ENCODE data around the gene GGCX.

Gene GGCX

GRCh38 chr2:85541753-85542457 is 19.4 kb downstream of the GGCX start:
- no peak for DNase-seq (ENCODE audit: low read depth)

- no peak for DNase-seq (ENCODE audit: low read depth)
These were observed 20.0 kb downstream of the GGCX start for GRCh38 chr2:85541262-85541661.

DNA sequence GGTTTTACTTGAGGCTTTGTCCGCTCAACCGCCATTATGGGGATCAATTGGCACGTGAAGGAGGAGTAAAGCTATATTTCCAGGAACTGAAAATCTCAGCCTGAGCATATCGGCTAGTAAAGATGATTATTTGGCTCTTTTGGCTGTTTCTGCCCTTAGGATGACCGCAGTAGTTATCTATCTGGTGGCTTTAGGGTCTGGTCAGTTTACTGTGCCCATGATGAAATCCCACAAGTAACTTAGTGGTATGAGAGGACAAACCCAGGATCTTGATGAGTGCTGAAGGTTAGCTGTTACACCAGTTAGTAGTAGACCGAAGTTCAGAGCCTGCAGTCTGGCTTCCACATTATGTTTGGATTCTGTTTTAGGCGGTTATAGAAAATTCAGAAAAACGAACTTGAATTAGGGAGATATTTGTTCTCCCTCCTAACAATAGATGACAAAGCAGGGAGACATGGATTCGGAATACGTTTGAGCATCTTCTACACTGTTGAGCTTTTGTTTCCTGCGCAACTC is 21.1 kb downstream of the GGCX start:
- DNase-seq (ENCODE audit: low read depth): peak; percentile 39

GRCh38 chr2:85539361-85540132 is 21.7 kb downstream of the GGCX start:
- peak; percentile 80 for DNase-seq (ENCODE audit: low read depth)

- DNase-seq (ENCODE audit: low read depth): peak; percentile 90
These were observed 22.6 kb downstream of the GGCX start, which contains the start of gene MAT2A for GRCh38 chr2:85538507-85539360. Gene MAT2A, plus strand, starts transcription at chr2:85539168. Its CDS starts 120 bp downstream, at chr2:85539288.

DNA sequence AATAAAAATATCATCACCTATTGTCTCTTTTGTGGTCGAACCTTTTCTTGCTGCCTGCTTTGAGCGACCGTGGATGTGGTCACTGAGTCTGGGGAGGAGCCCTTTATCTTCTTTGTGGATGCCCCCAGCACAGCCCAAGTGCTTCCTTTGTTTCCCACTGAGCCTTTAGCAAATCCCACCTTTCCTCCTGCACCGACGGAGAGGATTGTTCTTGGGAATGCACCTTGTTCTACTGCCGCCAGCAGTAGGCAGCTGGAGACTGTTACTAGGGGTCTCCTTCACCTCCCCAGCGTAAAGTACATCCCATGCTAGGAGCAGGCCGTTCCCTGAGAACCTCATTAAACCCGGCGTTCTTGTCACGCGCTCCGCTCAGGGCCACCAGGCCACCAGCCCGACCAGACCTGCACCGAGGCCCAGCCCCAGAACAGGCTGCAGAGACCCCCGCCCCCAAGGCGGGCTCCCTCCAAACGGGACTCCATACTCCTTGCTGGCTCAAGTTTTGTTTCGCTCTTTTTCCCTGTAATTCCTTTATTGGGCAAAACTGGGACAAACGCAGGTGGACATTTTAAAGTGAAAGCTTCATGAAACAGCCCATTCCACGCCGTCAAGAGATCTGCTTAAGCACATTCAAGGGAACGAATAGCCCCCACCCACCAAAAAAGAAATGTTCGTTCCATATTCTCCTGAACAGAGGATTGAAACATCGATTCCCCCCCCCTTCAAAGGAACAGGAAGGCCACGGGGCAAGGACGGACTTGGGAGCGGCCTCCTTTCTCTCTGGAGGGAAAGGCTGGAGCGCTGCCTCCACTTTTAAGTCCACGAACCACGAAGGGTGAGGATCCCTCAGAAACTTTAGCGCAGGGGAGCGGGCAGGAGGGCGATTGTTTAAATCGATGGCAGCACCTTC is 23.4 kb downstream of the GGCX start:
- DNase-seq (ENCODE audit: low read depth): peak; percentile 55

DNA sequence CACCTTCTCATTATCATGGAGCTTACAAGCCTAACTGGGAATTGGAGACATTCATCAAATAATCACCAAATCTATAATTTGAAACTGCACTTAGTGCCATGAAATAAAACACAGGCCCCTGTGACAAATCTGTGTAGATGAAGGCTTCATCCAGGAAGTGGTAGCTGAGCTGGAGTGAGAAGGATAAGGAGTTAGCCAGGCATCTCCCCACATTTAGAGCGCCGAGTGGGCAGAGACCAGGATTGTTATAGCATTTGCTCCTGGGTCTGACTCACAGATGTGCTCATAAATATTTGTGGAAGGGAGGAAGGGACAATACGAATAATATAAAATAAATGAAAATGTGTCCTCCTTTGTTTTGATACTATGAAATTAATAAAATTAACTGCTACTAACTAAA is 24.8 kb downstream of the GGCX start:
- peak; percentile 89 for DNase-seq (ENCODE audit: low read depth)

- DNase-seq (ENCODE audit: low read depth): no peak
These were observed 26.4 kb downstream of the GGCX start for GRCh38 chr2:85534881-85535280.

DNA sequence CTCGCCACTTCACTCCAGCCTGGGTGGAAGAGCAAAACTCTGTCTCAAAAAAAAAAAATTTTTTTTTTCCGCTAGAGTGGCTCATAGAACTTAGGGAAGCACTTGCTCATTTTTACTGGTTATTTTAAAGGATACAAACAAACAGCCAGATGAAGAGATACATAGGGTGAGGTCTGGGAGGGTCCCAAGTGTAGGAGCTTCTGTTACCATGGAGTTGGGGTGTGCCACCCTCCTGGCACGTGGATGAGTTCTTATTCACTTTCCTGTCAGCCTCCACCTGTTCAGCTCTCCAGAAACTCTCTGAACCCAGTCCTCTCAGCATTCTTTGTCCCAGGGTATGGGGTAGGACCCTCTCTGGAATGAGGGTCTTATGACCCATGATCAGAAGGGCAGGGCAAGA is 27.2 kb downstream of the GGCX start:
- no peak for DNase-seq (ENCODE audit: low read depth)

DNA sequence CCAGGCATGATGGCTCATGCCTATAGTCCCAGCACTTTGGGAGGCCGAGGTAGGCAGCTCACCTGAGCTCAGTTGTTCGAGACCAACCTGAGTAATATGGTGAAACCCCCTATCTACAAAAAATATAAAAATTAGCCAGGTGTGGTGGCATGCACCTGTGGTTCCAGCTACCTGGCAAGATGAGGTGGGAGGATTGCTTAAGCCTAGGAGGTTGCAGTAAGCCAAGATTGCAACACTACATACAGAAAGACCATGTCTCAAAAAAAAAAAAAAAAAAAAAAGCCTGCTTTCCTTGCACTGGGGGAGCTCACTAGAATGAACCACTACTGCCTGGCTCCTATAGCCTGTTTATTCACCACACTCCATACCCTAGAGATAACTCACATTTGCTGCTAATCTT is 29.7 kb downstream of the GGCX start:
- no peak for DNase-seq (ENCODE audit: low read depth)

GRCh38 chr2:85529809-85530208 is 31.5 kb downstream of the GGCX start:
- DNase-seq (ENCODE audit: low read depth): no peak

DNA sequence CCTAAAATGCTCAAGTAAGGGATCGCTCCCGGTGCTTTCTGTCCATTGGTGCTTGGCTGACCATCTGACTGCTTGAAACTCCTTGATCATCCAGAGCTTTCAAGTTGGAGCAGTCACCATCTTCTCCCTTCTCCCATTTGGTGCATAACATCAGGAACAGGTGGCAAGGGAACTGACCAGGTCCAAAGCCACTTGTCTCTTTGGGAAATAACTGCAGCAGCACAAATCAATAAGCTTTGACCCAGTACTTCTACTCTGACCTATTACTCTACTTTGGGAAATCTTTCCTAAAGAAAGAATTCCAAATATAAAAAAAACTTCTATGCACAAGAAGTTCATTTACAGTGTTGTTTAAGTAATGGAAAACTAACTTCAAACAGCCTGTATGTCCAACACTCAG is 32.9 kb downstream of the GGCX start:
- DNase-seq (ENCODE audit: low read depth): no peak

DNA sequence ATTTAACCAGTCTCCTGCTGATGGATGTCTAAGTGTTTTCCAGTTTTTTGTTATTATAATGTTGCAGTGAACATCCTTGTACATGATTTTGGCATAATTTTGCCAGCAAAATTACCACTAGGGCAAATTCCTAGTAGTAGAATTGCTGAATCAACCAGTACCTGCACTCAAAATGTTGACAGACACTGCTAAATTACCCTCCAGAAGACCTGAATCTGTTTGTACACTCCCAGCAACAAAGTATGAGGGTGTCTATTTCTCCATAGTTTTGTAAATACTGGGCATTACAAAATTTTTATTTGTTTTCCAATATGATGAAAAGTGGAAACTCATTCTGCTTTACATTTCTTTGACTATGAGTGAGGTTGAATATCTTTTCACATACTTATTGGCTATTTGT is 33.5 kb downstream of the GGCX start:
- DNase-seq (ENCODE audit: low read depth): no peak

GRCh38 chr2:85525567-85525966 is 35.7 kb downstream of the GGCX start:
- DNase-seq (ENCODE audit: low read depth): no peak

DNA sequence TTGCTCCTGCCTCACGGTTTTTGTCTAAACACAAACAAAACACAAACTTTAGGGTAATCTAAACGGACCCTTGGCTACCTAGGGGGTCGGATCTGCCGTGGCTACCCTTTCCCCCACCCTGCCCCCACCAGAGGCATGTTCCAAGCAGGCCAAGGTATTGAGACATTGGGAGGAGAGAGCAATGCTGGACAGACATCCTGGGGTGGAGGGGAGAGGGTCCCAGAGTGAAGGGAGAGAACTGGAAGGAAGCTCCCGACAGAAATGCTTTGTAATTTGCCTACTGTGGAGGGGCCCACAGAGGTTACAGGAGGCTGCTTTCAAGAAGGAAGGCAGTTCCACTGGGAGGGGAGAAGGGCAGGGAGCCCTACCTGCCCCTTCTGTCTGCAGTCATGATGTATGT is 36.3 kb downstream of the GGCX start:
- no peak for DNase-seq (ENCODE audit: low read depth)

GRCh38 chr2:85524336-85524908 is 36.9 kb downstream of the GGCX start:
- DNase-seq (ENCODE audit: low read depth): peak; percentile 39

- no peak for DNase-seq (ENCODE audit: low read depth)
These were observed 37.4 kb downstream of the GGCX start for GRCh38 chr2:85523903-85524335.

DNA sequence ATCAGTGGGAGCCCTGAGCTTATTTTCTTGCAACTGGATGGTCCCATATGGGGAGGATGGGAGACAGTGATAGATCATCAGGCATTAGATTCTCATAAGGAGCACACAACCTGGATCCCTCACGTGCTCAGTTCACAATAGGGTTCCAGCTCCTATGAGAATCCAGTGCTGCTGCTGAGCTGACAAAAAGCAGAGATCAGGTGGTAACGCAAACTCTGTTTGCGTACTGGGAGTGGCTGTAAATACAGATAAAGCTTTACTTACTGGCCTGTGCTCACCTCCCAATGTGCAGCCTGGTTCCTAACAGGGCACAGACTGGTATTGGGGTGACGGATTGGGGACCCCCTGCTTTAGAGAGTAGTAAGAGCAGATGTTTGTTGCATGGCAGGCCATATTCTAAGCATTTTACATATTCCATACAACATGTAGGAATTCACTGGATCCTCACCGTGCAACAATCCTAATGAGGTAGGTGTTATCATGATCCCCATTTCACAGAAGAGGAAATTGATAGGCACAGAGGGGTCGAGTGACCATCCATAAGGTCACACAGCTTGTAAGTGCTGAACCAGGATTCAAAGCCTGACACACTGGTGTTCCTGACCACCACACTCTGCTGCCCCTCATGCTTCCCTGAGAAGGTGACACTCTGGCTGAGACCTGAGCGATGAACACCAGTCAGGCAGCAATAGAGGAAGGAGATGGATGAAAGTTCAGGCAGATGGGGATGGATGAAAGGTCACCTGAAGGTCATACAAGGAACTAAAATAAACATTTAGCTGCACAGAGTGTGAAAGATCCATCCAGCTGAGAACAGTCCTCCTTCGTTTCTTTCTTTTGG is 38.0 kb downstream of the GGCX start:
- DNase-seq (ENCODE audit: low read depth): no peak

DNA sequence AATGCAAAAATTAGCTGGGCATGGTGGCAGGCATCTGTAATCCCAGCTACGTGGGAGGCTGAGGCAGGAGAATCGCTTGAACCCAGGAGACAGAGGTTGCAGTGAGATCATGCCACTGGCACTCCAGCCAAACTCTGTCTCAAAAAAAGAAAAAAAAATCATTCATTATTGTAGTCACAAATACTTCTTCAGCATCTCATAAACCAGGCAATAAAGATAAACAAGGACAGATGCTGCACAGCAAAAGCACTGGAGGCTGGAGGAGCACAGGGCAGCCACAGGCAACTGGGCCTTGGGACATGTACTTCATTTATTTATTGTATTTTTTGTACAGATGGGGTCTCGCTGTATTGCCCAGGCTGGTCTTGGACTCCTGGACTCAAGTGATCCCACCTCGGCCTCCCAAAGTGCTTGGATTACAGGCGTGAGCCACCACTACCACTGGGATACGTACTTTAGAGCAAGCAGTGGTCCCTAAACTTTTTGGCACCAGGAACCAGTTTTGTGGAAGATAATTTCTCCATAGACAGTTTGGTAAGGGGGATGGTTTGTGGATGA is 39.1 kb downstream of the GGCX start:
- DNase-seq (ENCODE audit: low read depth): peak; percentile 13

All from EH (cell line).